ENCODE measurements around the gene PCMTD2. TPM values are rescaled to one million over a fixed set of nuclear protein-coding genes. Genes with fewer than 3 reads are reported as not detected.

The PCMTD2 gene
- total and polyA plus RNA-seq, 2 of the 13 experiments (the other 11 are each of a cell fraction or from before 2014, with no cell fraction given): 47.0 to 76.9 TPM

GRCh38 chr20:64236137-64237088 is 19.1 kb upstream of the PCMTD2 start (continued):
- TF ChIP-seq GABPB1 (CRISPR knock-in tag; IDR thresholded peaks at IDR 0.05) (no peak; the same call in 1 of the 2 replicates), ZNF749 (CRISPR knock-in tag; IDR thresholded peaks at IDR 0.05; ENCODE audit: borderline replicate concordance) (no peak), RNF219 (CRISPR knock-in tag; IDR thresholded peaks at IDR 0.05) (no peak), ZNF263 (CRISPR knock-in tag; IDR thresholded peaks at IDR 0.05) (peak; percentile 58; the same call in 1 of the 2 replicates), JUN (CRISPR knock-in tag; IDR thresholded peaks at IDR 0.05) (peak; percentile 88), REL (CRISPR knock-in tag; conservative IDR thresholded peaks at IDR 0.05) (no peak), ARID4A (CRISPR knock-in tag; IDR thresholded peaks at IDR 0.05; ENCODE audit: borderline replicate concordance) (peak; percentile 84; the same call in 1 of the 2 replicates), EEA1 (CRISPR knock-in tag; IDR thresholded peaks at IDR 0.05; ENCODE audit: borderline replicate concordance) (no peak), HMGA1 (CRISPR knock-in tag; conservative IDR thresholded peaks at IDR 0.05) (no peak), FOXA1 (IDR thresholded peaks at IDR 0.05) (no peak), FOXA1 (CRISPR knock-in tag; IDR thresholded peaks at IDR 0.05) (no peak), ZNF615 (CRISPR knock-in tag; IDR thresholded peaks at IDR 0.05; ENCODE audit: borderline replicate concordance) (no peak), ZNF790 (CRISPR knock-in tag; IDR thresholded peaks at IDR 0.05; ENCODE audit: borderline replicate concordance) (no peak; the same call in 1 of the 2 replicates), ZNF737 (CRISPR knock-in tag; IDR thresholded peaks at IDR 0.05; ENCODE audit: borderline replicate concordance) (no peak), ZGPAT (CRISPR knock-in tag; IDR thresholded peaks at IDR 0.05) (peak; percentile 80), ZNF432 (CRISPR knock-in tag; IDR thresholded peaks at IDR 0.05; ENCODE audit: borderline replicate concordance) (no peak), ZNF703 (CRISPR knock-in tag; IDR thresholded peaks at IDR 0.05; ENCODE audit: borderline replicate concordance) (peak; percentile 82; the same call in 1 of the 2 replicates), BRF2 (CRISPR knock-in tag; IDR thresholded peaks at IDR 0.05) (no peak), ZNF674 (CRISPR knock-in tag; IDR thresholded peaks at IDR 0.05; ENCODE audit: low read depth) (no peak)
